Upper lobe of right lung (tissue), 1 donor: ENCODE measurements around the gene YDJC. TPM values are rescaled to one million over a fixed set of nuclear protein-coding genes. Genes with fewer than 3 reads are reported as not detected.
"Not testable (repeated sequence)": the region's sequence is repeated elsewhere in the genome, so short reads cannot be mapped to it uniquely, and the experiment has no call there.

ENCODE experiments used
- ATAC-seq: fragments of 200-7000 bp; cut with Tn5 transposase; one replicate; pipeline ENCODE4 v1.9.1; 2020; ENCODE audit warnings: mild to moderate bottlenecking, moderate library complexity
- DNase-seq: peaks from one replicate; pipeline ENCODE4 v3.0.0-alpha.2; 2020
- H3K27ac ChIP-seq: fragments of 200-600 bp; one replicate; pipeline ENCODE4 v1.8.0; 2022
- H3K27me3 ChIP-seq: fragments of 200-600 bp; one replicate; pipeline ENCODE4 v1.8.0; 2022; ENCODE audit warnings: mild to moderate bottlenecking
- H3K36me3 ChIP-seq: fragments of 200-600 bp; one replicate; pipeline ENCODE4 v1.8.0; 2022
- H3K4me1 ChIP-seq: fragments of 200-600 bp; one replicate; pipeline ENCODE4 v1.8.0; 2022
- H3K4me3 ChIP-seq: fragments of 200-600 bp; one replicate; pipeline ENCODE4 v1.8.0; 2022; ENCODE audit warnings: mild to moderate bottlenecking
- H3K9me3 ChIP-seq: fragments of 200-600 bp; one replicate; pipeline ENCODE4 v1.8.0; 2022
- intact Hi-C: fragments of 100-400 bp; cut with DNase I; formaldehyde crosslinking; loops from one replicate; pipeline ENCODE4 v1.11.0; 2022
- total RNA-seq: library from RNA; stranded (reverse); fragmentation: NEBNext Ultra II Directional; extraction: Animal tissue kit (Norgen Biotek cat#: 25700); gene quantifications from one replicate; pipeline ENCODE4 v1.2.1, GENCODE V29; 2021
- TF ChIP-seq, protein P1 (sequence below): fragments of 200-600 bp; IDR thresholded peaks from one replicate; pipeline ENCODE4 v1.8.0; 2022; ENCODE audit warnings: antibody characterized with exemption
- donor health status: DM: no; HTN: yes; CAD: no; lungs with severe emphysema.

YDJC gene
- total RNA-seq, 1 donor from 2014 or later: 13.9 TPM

DNA sequence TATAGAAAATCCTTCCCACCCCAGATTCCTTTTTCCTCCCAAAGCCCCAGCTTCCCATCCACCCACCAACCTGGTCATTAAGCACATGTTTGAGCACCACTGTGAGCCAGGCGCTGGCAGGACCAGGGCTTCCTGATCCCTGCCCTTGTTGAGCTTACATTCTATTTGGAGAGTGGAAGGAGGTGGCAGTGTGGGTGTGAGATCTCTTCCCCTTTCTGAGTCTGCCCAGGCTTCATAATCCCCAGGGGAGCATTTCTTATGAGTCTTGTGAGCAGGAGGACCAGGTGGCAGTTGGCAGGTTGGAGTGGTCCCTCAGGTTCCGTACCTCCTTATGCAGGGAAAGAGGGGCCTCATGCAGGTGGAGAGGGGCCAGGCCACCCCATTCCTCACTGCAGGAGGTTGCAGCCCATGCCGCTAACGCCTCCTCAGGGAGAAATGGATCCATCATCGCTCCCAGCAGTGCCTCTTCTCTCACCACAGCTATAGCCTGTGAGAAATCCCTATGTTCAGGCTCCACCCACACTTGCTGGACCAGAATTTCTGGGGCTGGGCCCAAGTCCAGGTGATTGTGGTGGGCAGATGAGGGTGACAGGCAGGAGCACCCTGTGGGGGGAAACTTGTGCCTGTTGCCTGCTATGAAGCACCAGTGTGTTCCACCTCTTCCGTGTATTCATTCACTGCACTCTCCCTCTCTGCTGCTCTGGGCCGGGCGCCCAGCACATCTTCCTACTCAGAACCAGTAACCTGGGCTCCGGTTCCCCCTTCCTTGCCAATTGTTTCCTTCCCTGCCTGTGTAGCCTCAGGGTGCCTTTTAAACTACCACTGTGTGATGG lies 38.8 kb downstream of the YDJC start:
- Histone ChIP-seq H3K36me3 (peaks cover 35% of the 10 kb centered on the region), H3K27me3 (no peaks in the 10 kb centered on the region), H3K4me1 (peaks cover 42% of the 10 kb centered on the region), H3K9me3 (no peaks in the 10 kb centered on the region), H3K27ac (no peak overlapping the region), H3K4me3 (no peak overlapping the region)
- DNase-seq (no peak), ATAC-seq (no peak)
- intact Hi-C loops: no loop called here
- TF ChIP-seq, protein P1, sequence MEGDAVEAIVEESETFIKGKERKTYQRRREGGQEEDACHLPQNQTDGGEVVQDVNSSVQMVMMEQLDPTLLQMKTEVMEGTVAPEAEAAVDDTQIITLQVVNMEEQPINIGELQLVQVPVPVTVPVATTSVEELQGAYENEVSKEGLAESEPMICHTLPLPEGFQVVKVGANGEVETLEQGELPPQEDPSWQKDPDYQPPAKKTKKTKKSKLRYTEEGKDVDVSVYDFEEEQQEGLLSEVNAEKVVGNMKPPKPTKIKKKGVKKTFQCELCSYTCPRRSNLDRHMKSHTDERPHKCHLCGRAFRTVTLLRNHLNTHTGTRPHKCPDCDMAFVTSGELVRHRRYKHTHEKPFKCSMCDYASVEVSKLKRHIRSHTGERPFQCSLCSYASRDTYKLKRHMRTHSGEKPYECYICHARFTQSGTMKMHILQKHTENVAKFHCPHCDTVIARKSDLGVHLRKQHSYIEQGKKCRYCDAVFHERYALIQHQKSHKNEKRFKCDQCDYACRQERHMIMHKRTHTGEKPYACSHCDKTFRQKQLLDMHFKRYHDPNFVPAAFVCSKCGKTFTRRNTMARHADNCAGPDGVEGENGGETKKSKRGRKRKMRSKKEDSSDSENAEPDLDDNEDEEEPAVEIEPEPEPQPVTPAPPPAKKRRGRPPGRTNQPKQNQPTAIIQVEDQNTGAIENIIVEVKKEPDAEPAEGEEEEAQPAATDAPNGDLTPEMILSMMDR: no peak

DNA sequence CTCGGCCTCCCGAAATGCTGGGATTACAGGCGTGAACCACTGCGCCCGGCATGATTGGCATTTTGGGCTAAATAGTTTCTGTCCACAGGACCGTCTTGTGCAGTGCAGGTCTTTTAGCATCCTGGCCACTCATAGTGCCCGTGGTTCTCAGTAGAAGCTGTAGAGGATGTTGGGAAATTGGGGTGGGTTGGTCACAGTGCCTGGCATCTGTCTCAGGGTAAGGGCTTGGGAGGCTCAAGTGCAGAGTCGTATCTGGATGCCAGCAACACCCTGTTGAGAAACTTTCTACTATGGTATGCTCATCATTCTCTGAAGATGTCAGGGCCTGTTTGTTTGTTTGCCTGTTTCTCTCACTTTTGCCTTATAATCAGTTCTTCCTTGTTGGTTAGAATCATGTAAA lies 40.4 kb downstream of the YDJC start:
- H3K4me3 ChIP-seq: no peak overlapping the region
- H3K9me3 ChIP-seq: no peaks in the 10 kb centered on the region
- ATAC-seq: no peak
- DNase-seq: no peak
- H3K27me3 ChIP-seq: no peaks in the 10 kb centered on the region
- H3K36me3 ChIP-seq: peaks cover 19% of the 10 kb centered on the region
- TF ChIP-seq, protein P1: no peak
- intact Hi-C loops: no loop called here
- H3K4me1 ChIP-seq: peaks cover 42% of the 10 kb centered on the region
- H3K27ac ChIP-seq: no peak overlapping the region

DNA sequence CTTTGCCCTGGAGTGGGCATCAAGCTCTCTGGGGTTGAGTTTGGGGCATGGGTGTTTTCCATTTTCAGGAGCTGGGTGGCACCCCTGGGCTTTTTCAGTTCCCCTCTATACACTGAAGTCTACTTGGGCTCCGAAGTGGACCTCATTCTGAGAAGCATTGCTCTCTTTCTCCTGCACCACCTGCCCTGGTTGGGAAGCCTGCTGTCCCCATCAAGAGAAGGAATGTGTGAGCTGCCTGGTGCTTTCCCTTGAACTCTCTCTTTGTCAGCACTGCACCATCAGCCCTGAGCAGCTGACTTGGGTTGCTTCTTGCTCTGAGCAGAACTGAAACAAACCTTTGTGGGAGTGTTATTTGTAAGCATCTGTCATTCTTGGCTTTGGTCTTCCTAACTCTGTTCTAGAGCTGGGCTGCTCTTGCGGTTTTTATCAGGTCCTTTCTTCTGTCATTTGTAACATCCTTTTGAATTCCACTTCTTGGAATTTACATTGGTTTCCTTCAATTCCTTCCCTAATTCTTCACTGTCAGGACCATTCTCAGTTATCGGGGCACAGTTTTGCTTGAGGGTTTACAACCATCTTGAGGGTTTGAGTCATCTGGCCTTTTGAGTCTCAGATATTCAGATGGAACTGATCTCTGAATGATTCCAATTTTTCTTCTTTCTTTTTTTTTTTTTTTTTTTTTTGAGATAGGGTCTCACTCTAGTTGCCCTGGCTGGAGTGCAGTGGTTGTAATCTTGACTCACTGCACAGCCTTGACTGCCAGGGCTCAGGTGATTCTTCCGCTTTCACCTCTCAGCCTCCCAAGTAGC lies 41.8 kb downstream of the YDJC start:
- no peak overlapping the region for H3K27ac ChIP-seq
- H3K36me3 ChIP-seq: peaks cover 5% of the 10 kb centered on the region
- no peak for DNase-seq

DNA sequence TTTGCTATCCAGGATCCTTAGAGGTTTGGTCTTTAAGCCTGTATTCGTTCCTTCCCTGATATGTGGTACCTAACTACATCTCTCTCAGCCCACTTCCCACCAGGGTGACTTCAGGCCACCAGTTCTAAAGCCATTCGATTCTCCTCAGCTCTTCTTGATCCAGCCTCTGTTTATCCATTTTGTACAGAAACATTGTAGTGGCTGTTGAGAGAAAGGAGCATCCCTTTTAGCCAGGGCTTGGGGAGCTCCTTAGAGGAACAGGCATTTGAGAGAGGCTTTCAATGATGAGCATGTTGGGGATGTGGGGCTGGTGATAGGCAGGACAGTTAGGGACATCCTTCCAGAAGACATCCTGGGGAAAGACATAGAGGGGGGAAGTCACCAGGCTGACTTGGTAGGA lies 44.4 kb downstream of the YDJC start:
- Histone ChIP-seq H3K9me3 (no peaks in the 10 kb centered on the region), H3K36me3 (no peaks in the 10 kb centered on the region), H3K27ac (no peak overlapping the region), H3K4me3 (no peak overlapping the region), H3K27me3 (no peaks in the 10 kb centered on the region), H3K4me1 (peaks cover 38% of the 10 kb centered on the region)
- no peak for DNase-seq
- TF ChIP-seq, protein P1: no peak
- ATAC-seq: no peak
- intact Hi-C loops: no loop called here

More for the DNA sequence above, 41.8 kb downstream of the YDJC start:
- Histone ChIP-seq H3K4me3 (no peak overlapping the region), H3K9me3 (no peaks in the 10 kb centered on the region), H3K27me3 (no peaks in the 10 kb centered on the region), H3K4me1 (peaks cover 45% of the 10 kb centered on the region)
- ATAC-seq: peak; percentile 46
- TF ChIP-seq, protein P1: no peak
- intact Hi-C loops: no loop called here

DNA sequence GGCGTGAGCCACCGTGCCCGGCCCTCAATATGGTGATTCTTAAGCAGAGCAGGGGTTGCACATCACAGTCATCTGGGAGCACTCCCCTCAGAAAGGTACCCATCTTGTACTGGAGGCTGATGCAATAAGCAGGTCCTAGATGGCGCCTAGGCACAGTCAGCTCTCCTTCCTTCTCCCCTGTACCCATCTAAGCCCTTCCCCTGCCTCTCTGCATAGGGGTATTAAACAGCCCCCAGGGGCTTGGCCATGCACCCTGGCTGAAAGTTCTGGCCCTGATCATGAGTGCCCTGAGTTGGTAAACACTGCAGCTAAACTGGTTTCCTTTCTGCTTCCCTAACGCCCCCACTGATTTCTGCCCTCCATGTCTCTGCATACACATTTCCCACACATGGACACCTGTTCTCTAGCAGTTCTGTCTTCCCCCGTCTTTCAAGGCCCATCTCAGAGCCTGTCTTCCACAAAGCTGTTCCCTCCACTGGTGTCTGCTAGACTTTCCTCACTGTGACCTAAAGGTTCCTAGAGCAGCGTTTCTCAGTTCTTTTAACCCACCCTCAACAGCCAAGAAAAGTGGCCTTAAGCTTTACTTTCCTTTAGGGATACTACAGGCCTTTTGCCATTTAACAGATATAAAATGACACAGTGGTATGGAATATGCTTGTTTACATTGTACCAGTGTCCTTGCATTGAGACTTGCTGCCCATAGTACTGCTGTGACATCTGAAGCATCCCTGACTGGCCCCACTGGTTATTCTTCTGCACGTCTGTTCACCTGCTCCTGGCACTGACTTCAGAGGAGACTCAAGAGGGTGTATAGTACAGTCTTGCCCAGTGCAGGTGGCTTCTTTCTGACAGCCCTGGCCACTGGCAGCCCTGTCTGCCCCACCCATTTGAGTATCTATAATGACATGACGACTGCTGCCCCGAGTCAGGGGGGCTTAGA lies 46.8 kb downstream of the YDJC start:
- Histone ChIP-seq H3K9me3 (no peaks in the 10 kb centered on the region), H3K4me1 (peaks cover 49% of the 10 kb centered on the region), H3K27me3 (no peaks in the 10 kb centered on the region), H3K36me3 (no peaks in the 10 kb centered on the region), H3K27ac (no peak overlapping the region), H3K4me3 (no peak overlapping the region)
- intact Hi-C loops: no loop called here
- ATAC-seq (peak; percentile 30), DNase-seq (no peak)
- TF ChIP-seq, protein P1: no peak

DNA sequence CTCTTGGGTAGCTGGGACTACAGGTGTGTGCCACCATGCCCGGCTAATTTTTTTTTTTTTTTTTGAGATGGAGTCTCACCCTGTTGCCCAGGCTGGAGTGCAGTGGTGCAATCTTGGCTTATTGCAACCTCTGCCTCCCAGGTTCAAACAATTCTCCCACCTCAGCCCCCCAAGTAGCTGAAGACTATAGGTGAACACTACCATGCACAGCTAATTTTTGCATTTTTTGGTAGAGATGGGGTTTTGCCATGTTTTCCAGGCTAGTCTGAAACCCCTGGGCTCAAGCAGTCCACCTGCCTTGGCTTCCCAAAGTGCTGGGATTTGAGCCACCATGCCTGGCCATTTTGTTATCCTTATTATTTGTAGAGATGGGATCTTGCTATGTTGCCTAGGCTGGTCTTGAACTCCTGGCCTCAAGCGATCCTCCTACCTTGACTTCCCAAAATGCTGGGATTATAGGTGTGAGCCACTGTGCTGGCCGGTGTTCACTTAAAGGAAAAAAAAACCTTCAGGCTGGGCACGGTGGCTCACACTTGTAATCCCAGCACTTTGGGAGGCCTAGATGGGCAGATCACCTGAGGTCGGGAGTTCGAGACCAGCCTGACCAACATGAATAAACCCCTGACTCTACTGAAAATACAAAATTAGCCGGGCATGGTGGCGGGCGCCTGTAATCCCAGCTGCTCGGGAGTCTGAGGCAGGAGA lies 48.7 kb downstream of the YDJC start:
- ATAC-seq, H3K27ac ChIP-seq, H3K4me3 ChIP-seq, H3K9me3 ChIP-seq, H3K27me3 ChIP-seq, H3K36me3 ChIP-seq, intact Hi-C loops, DNase-seq: not testable (repeated sequence)
- peaks cover 37% of the 10 kb centered on the region for H3K4me1 ChIP-seq

DNA sequence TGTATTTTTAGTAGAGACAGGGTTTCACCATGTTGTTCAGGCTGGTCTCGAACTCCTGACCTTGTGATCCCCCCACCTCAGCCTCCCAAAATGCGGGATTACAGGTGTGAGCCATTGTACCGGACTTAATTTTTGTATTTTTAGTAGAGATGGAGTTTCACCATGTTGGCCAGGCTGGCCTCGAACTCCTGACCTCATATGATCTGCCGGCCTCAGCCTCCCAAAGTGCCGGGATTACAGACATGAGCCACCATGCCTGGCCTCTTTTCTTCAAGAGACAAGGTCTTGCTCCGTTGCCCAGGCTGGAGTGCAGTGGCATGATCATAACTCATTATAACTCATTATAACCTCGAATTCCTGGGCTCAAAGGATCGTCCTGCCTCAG lies 49.2 kb downstream of the YDJC start:
- not testable (repeated sequence) for DNase-seq

More for the DNA sequence above, 49.2 kb downstream of the YDJC start:
- H3K27me3 ChIP-seq, H3K9me3 ChIP-seq, ATAC-seq, intact Hi-C loops, H3K4me3 ChIP-seq, H3K36me3 ChIP-seq, H3K27ac ChIP-seq: not testable (repeated sequence)
- peaks cover 37% of the 10 kb centered on the region for H3K4me1 ChIP-seq
